Right lobe of liver (tissue), 6 donors: ENCODE data around the gene GRM7. TPM values are rescaled to one million over a fixed set of nuclear protein-coding genes. Genes with fewer than 3 reads are reported as not detected.

Experiments
- ATAC-seq, 4 donors: fragments of 200-7000 bp; cut with Tn5 transposase; one replicate each; pipeline ENCODE4 v1.9.1; 2020; ENCODE audit warnings: mild to moderate bottlenecking in 4 of 4, moderate library complexity in 4 of 4
- DNase-seq, 3 donors: peaks; one replicate each; pipeline ENCODE4 v3.0.0-alpha.2; 2020
- H3K27ac ChIP-seq, 3 donors: fragments of 200-600 bp; one replicate each; pipeline ENCODE4 v1.8.0; 2022
- H3K27me3 ChIP-seq, 2 donors: fragments of 200-600 bp; one replicate each; pipeline ENCODE4 v1.8.0; 2022
- H3K36me3 ChIP-seq, 4 donors: fragments of 200-600 bp; sonication (generic) in 1 of 4; one replicate each; pipeline versions ENCODE4 v1.5.1 to v1.8.0; 2017 to 2022; ENCODE audit warnings: control low read depth in 1 of 4
- H3K4me1 ChIP-seq, 4 donors: fragments of 200-600 bp; sonication (generic) in 1 of 4; one replicate each; pipeline versions ENCODE4 v1.5.1 to v1.8.0; 2017 to 2022; ENCODE audit warnings: control low read depth in 1 of 4
- H3K4me3 ChIP-seq, 3 donors: fragments of 200-600 bp; one replicate each; pipeline ENCODE4 v1.8.0; 2022
- H3K9me3 ChIP-seq, 4 donors: fragments of 200-600 bp; sonication (generic) in 1 of 4; one replicate each; pipeline versions ENCODE4 v1.5.1 to v1.8.0; 2017 to 2022; ENCODE audit warnings: control low read depth in 1 of 4
- CTCF ChIP-seq, 4 donors: fragments of 200-600 bp in 3 of 4; fragments of 450-650 bp in 1 of 4; IDR thresholded peaks; one replicate each; pipeline versions ENCODE4 v1.5.1 to v1.8.0; 2016 to 2022; ENCODE audit warnings: antibody characterized with exemption in 4 of 4, mild to moderate bottlenecking in 2 of 4
- POLR2A ChIP-seq: fragments of 450-650 bp; IDR thresholded peaks from one replicate; pipeline ENCODE4 v1.6.1; 2017; ENCODE audit warnings: antibody characterized with exemption, mild to moderate bottlenecking
- WGBS: methylation state at CpG from one replicate; pipeline ENCODE4 v1.1.6; 2018; ENCODE audit warnings: low coverage, low lambda C conversion rate; ENCODE audit not compliant: insufficient coverage; ENCODE audit errors: missing lambda C conversion rate; 5-methylcytosine and 5-hydroxymethylcytosine counted together
- intact Hi-C, 2 donors: fragments of 100-400 bp; cut with DNase I; formaldehyde crosslinking; loops; one replicate each; pipeline versions ENCODE4 v1.11.2 to v1.14.1; 2022
- total RNA-seq, 6 experiments: library from RNA; depleted of rRNA in 2 of 6; stranded (reverse); fragments of >200 nt in 2 of 6; fragmentation: NEBNext Ultra II Directional in 3 of 6; extraction: Animal tissue kit (Norgen Biotek cat#: 25700) in 3 of 6; gene quantifications; one replicate each; pipeline versions ENCODE4 v1.1.0 to v1.2.4, GENCODE V29; 2016 to 2023
- donor health status: DM: no; HTN: yes; CAD: no.
- donor health status: DM: no; HTN: no; CAD: no.
- donor health status: DM: no; HTN: no; CAD: no.
- donor health status: DM: no; HTN: yes; CAD: no.
- donor health status: DM: no; HTN: yes; CAD: no.

The GRM7 gene
- total RNA-seq, 6 experiments from 2014 or later: 0.20 to 0.56 TPM; not detected in 4

GRCh38 chr3:7589526-7589925 lies 728.6 kb downstream of the GRM7 start:
- no peaks in the 10 kb centered on the region for H3K4me1 ChIP-seq
- DNase-seq (no peak), ATAC-seq (no peak)
- H3K9me3 ChIP-seq: no peaks in the 10 kb centered on the region
- no peak overlapping the region for H3K27ac ChIP-seq
- 54% methylated on average over 2 of the region's 2 CpGs for WGBS
- H3K36me3 ChIP-seq: no peaks in the 10 kb centered on the region
- no peaks in the 10 kb centered on the region for H3K27me3 ChIP-seq
- no peak for TF ChIP-seq CTCF (IDR thresholded peaks at IDR 0.05)
- TF ChIP-seq POLR2A: no peak
- intact Hi-C loops: no loop called here
- H3K4me3 ChIP-seq: no peak overlapping the region

GRCh38 chr3:7602297-7602696 lies 741.4 kb downstream of the GRM7 start:
- Histone ChIP-seq H3K27me3 (no peaks in the 10 kb centered on the region), H3K4me3 (no peak overlapping the region), H3K9me3 (no peaks in the 10 kb centered on the region), H3K36me3 (no peaks in the 10 kb centered on the region), H3K4me1 (no peaks in the 10 kb centered on the region), H3K27ac (no peak overlapping the region)
- WGBS: 74% methylated on average over 2 of the region's 2 CpGs
- intact Hi-C loops: no loop called here
- TF ChIP-seq CTCF (IDR thresholded peaks at IDR 0.05) (no peak), POLR2A (no peak)
- DNase-seq: no peak
- ATAC-seq: no peak

- H3K36me3 ChIP-seq: no peaks in the 10 kb centered on the region
- DNase-seq (no peak), ATAC-seq (peak in 1 of 4 donors; percentile 37)
- H3K4me1 ChIP-seq: no peaks in the 10 kb centered on the region
- H3K27me3 ChIP-seq: no peaks in the 10 kb centered on the region
- intact Hi-C loops: no loop called here
- 79% methylated on average over 2 of the region's 2 CpGs for WGBS
- no peak overlapping the region for H3K27ac ChIP-seq
- TF ChIP-seq POLR2A: no peak
- no peak for TF ChIP-seq CTCF (IDR thresholded peaks at IDR 0.05)
- no peak overlapping the region for H3K4me3 ChIP-seq
- no peaks in the 10 kb centered on the region for H3K9me3 ChIP-seq
Observed at GRCh38 chr3:7607083-7607482, 746.2 kb downstream of the GRM7 start.

- no peaks in the 10 kb centered on the region for H3K36me3 ChIP-seq
- intact Hi-C loops: no loop called here
- 75% methylated on average over 2 of the region's 2 CpGs for WGBS
- no peaks in the 10 kb centered on the region for H3K4me1 ChIP-seq
- no peak overlapping the region for H3K27ac ChIP-seq
- H3K4me3 ChIP-seq: no peak overlapping the region
- peak; percentile 25 to 77 (median 32) for ATAC-seq
- no peak for TF ChIP-seq CTCF (IDR thresholded peaks at IDR 0.05)
- no peaks in the 10 kb centered on the region for H3K27me3 ChIP-seq
- H3K9me3 ChIP-seq: no peaks in the 10 kb centered on the region
- DNase-seq: no peak
Observed at GRCh38 chr3:7607676-7608075, 746.8 kb downstream of the GRM7 start.

GRCh38 chr3:7610634-7611033 lies 749.7 kb downstream of the GRM7 start:
- intact Hi-C loops: no loop called here
- Histone ChIP-seq H3K4me1 (no peaks in the 10 kb centered on the region), H3K36me3 (no peaks in the 10 kb centered on the region), H3K27ac (no peak overlapping the region), H3K9me3 (no peaks in the 10 kb centered on the region), H3K27me3 (no peaks in the 10 kb centered on the region), H3K4me3 (no peak overlapping the region)
- TF ChIP-seq POLR2A (no peak), CTCF (IDR thresholded peaks at IDR 0.05) (no peak)
- WGBS: 85% methylated on average over 5 of the region's 5 CpGs
- ATAC-seq (no peak), DNase-seq (no peak)
